Upper lobe of left lung (tissue), 6 donors: ENCODE data around the gene FAF1. TPM values are rescaled to one million over a fixed set of nuclear protein-coding genes. Genes with fewer than 3 reads are reported as not detected.
"Not testable (repeated sequence)": the region's sequence is repeated elsewhere in the genome, so short reads cannot be mapped to it uniquely, and the experiment has no call there.

Experiments used
- ATAC-seq, 2 donors: fragments of 200-7000 bp; cut with Tn5 transposase; one replicate each; pipeline ENCODE4 v1.9.1; 2022; ENCODE audit warnings: mild to moderate bottlenecking in 2 of 2, moderate library complexity in 2 of 2; ENCODE audit not compliant: low FRiP score in 2 of 2
- DNase-seq, 2 donors: peaks; one replicate each; pipeline ENCODE4 v3.0.0-alpha.2; 2019 to 2020
- H3K27ac ChIP-seq, 4 donors: fragments of 200-600 bp; sonication (generic); one replicate each; pipeline ENCODE4 v1.5.1; 2016 to 2019
- H3K27me3 ChIP-seq, 4 donors: fragments of 200-600 bp; sonication (generic); one replicate each; pipeline ENCODE4 v1.5.1; 2017 to 2019
- H3K36me3 ChIP-seq, 4 donors: fragments of 200-600 bp; sonication (generic); one replicate each; pipeline ENCODE4 v1.5.1; 2016 to 2019
- H3K4me1 ChIP-seq, 4 donors: fragments of 200-600 bp; sonication (generic); one replicate each; pipeline ENCODE4 v1.5.1; 2018 to 2019
- H3K4me3 ChIP-seq, 4 donors: fragments of 200-600 bp; sonication (generic); one replicate each; pipeline ENCODE4 v1.5.1; 2017 to 2019; ENCODE audit warnings: mild to moderate bottlenecking in 2 of 4, moderate library complexity in 1 of 4
- H3K9me3 ChIP-seq, 4 donors: fragments of 200-600 bp; sonication (generic); one replicate each; pipeline ENCODE4 v1.5.1; 2018 to 2019
- EP300 ChIP-seq, 4 donors: sonication (generic); formaldehyde crosslinking; IDR thresholded peaks; one replicate each; pipeline ENCODE4 v1.5.1; 2017; ENCODE audit warnings: antibody characterized with exemption in 4 of 4, control low read depth in 2 of 4
- POLR2A ChIP-seq, 4 donors: fragments of 450-650 bp; IDR thresholded peaks; one replicate each; pipeline ENCODE4 v1.5.1; 2016 to 2017; ENCODE audit warnings: antibody characterized with exemption in 4 of 4, mild to moderate bottlenecking in 2 of 4
- POLR2AphosphoS5 ChIP-seq, 2 donors: sonication (generic); formaldehyde crosslinking; IDR thresholded peaks; one replicate each; pipeline ENCODE4 v1.5.1; 2017; ENCODE audit warnings: antibody characterized with exemption in 2 of 2
- WGBS, 2 donors: methylation state at CpG; one replicate each; pipeline ENCODE4 v1.1.5; 2017 to 2018; 5-methylcytosine and 5-hydroxymethylcytosine counted together
- total RNA-seq, 6 donors: library from RNA; depleted of rRNA in 4 of 6; stranded (reverse); fragments of >200 nt in 4 of 6; gene quantifications; one replicate each; pipeline versions ENCODE4 v1.1.0 to v1.2.1, GENCODE V29; 2016 to 2021
- TF ChIP-seq, protein P1 (sequence below), 6 experiments: fragments of 450-650 bp in 4 of 6; fragments of 200-600 bp in 2 of 6; sonication (generic) in 2 of 6; IDR thresholded peaks; one replicate each; pipeline ENCODE4 v1.5.1; 2016 to 2019; ENCODE audit warnings: antibody characterized with exemption in 6 of 6
- donor health status: DM: no; HTN: no; CAD: no; lungs with moderate emphysema.
- donor health status: DM: no; HTN: yes; CAD: no; lungs with severe emphysema.

The FAF1 gene
- total RNA-seq, 6 donors from 2014 or later: 30.2 to 52.3 (median 35.0) TPM

DNA sequence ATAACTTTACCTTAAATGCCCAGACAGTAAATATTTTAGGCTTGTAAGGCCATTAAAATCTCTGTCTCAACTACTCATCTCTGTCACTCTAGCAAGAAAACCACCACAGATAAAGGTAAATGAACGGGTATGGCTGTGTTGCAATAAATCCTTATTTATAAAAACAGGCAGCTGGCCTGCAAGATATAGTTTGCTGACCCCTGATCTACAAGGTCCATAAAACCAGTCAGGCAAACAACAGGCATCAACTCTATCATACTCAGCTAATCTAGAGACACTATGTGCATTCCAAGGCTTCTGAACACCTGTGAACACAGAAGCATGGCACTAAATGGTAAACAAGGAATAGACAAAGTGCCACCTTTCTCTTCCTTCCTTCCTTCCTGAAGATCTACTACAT is 9.7 kb downstream of the FAF1 start:
- no peak for ATAC-seq

DNA sequence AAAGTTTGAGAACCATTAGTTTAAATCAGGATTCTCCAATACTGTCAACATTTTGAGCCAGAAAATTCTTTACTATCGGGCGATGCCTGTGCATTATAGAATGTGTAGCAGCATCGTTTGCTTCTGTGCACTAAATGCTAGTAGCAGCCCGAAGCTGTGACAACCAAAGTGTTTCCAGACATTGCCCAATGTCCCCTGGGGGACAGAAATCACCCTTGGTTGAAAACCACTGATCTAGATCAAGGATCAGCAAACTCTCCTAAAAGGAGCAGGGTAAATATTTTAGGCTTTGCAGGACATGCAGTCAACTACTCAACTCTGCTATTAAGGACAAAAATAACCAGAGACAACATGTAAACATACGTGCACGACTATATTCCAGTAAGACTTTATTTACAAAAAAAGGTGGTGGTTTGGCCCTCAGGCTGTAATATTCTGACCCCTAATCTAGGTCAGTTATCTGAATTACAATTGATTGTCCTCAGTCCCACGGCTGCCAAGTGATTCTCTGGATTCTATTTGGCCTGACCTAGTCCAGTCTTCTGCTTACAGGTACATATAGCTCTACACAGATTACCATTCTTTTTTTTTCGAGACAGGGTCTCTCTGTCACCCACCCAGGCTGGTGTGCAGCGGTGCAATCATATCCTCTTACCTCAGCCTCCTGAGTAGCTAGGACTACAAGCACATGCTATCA is 10.6 kb downstream of the FAF1 start:
- Histone ChIP-seq H3K4me1 (peaks cover 0 to 4% (median 2%) of the 10 kb centered on the region in 4 donors), H3K36me3 (no peaks in the 10 kb centered on the region), H3K9me3 (no peaks in the 10 kb centered on the region), H3K27me3 (no peaks in the 10 kb centered on the region), H3K27ac (no peak overlapping the region), H3K4me3 (no peak overlapping the region)
- WGBS, 2 donors: 86 to 90% methylated on average over 9 of the region's 9 CpGs
- no peak for DNase-seq
- no peak for ATAC-seq
- TF ChIP-seq EP300 (IDR thresholded peaks at IDR 0.05) (no peak), POLR2A (IDR thresholded peaks at IDR 0.05) (no peak), POLR2AphosphoS5 (IDR thresholded peaks at IDR 0.05) (no peak)
- TF ChIP-seq, protein P1, sequence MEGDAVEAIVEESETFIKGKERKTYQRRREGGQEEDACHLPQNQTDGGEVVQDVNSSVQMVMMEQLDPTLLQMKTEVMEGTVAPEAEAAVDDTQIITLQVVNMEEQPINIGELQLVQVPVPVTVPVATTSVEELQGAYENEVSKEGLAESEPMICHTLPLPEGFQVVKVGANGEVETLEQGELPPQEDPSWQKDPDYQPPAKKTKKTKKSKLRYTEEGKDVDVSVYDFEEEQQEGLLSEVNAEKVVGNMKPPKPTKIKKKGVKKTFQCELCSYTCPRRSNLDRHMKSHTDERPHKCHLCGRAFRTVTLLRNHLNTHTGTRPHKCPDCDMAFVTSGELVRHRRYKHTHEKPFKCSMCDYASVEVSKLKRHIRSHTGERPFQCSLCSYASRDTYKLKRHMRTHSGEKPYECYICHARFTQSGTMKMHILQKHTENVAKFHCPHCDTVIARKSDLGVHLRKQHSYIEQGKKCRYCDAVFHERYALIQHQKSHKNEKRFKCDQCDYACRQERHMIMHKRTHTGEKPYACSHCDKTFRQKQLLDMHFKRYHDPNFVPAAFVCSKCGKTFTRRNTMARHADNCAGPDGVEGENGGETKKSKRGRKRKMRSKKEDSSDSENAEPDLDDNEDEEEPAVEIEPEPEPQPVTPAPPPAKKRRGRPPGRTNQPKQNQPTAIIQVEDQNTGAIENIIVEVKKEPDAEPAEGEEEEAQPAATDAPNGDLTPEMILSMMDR (IDR thresholded peaks at IDR 0.05): no peak

More for the DNA sequence above, 9.7 kb downstream of the FAF1 start:
- Histone ChIP-seq H3K9me3 (no peaks in the 10 kb centered on the region), H3K4me1 (peaks cover 0 to 4% (median 2%) of the 10 kb centered on the region in 4 donors), H3K4me3 (no peak overlapping the region), H3K27ac (no peak overlapping the region), H3K36me3 (no peaks in the 10 kb centered on the region), H3K27me3 (no peaks in the 10 kb centered on the region)
- WGBS, 2 donors: 61 to 75% methylated on average over 1 of the region's 1 CpG
- DNase-seq: no peak
- TF ChIP-seq, protein P1 (IDR thresholded peaks at IDR 0.05): no peak
- no peak for TF ChIP-seq POLR2A (IDR thresholded peaks at IDR 0.05)

DNA sequence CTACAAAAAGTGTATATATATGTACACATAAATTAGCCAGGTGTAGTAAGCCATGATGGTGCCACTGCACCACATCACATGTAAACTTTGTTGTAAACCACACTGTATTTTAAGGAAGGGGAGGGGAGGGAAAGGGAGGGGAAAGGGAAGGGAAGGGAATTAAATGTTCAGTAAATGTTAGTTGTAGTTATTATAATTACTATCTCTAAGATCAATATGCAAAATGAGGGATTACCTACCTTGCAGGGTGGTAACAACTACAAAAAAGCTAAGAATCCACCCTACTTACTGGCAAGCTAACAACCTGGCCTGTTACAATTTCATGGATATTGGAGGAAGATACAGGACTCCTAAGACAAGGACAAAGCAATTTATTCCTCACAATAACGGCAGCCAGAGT is 17.7 kb downstream of the FAF1 start:
- ATAC-seq (no peak), DNase-seq (no peak)
- Histone ChIP-seq H3K4me3 (no peak overlapping the region), H3K9me3 (no peaks in the 10 kb centered on the region), H3K4me1 (no peaks in the 10 kb centered on the region), H3K27ac (no peak overlapping the region), H3K36me3 (no peaks in the 10 kb centered on the region), H3K27me3 (no peaks in the 10 kb centered on the region)
- no peak for TF ChIP-seq EP300 (IDR thresholded peaks at IDR 0.05)
- TF ChIP-seq POLR2AphosphoS5 (IDR thresholded peaks at IDR 0.05): no peak
- no peak for TF ChIP-seq POLR2A (IDR thresholded peaks at IDR 0.05)
- TF ChIP-seq, protein P1 (IDR thresholded peaks at IDR 0.05): no peak
- 81 to 91% methylated on average over 1 of the region's 1 CpG for WGBS, 2 donors

DNA sequence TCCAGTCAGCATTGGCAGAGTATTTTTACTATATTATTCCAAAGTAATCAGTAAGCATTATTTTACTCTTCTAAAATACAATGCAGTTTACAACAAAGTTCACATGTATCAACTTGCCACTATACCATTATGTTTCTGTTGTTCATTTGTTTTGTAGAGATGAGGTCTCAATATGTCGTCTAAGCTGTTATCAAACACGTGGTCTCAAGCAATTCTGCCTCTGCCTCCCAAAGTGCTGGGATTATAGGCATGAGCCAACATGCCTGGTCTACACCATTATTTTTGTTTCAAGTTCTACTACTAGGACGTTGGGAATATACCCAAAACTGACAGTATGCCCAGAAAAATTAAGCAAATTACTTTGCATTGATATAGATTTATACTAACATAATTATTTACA is 19.8 kb downstream of the FAF1 start:
- 93 to 95% methylated on average over 3 of the region's 3 CpGs for WGBS, 2 donors
- DNase-seq: no peak
- H3K9me3 ChIP-seq: no peaks in the 10 kb centered on the region
- H3K27ac ChIP-seq: no peak overlapping the region
- no peaks in the 10 kb centered on the region for H3K4me1 ChIP-seq
- no peaks in the 10 kb centered on the region for H3K36me3 ChIP-seq
- TF ChIP-seq POLR2A (IDR thresholded peaks at IDR 0.05) (no peak), EP300 (IDR thresholded peaks at IDR 0.05) (no peak), POLR2AphosphoS5 (IDR thresholded peaks at IDR 0.05) (no peak)
- TF ChIP-seq, protein P1 (IDR thresholded peaks at IDR 0.05): no peak
- H3K4me3 ChIP-seq: no peak overlapping the region
- no peaks in the 10 kb centered on the region for H3K27me3 ChIP-seq
- no peak for ATAC-seq

DNA sequence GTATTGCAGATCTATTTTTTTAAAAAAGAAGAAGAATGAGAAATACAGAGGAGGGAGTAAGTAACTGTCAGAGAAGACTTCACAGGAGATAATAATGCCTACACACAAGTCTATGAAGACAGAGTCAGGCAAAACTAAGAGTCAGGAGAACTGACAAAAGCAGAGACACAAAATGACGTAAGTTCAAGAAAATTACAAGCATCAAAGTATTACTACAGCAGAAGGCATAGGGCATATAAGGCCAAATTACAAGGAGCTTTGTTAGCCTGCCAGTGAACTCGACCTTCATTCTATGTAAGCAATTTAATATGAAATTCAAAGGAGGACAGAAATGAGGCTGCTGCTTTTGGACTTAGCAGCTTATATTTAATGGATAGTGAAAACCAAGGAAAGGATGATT is 23.7 kb downstream of the FAF1 start:
- no peak overlapping the region for H3K4me3 ChIP-seq
- no peak overlapping the region for H3K27ac ChIP-seq
- H3K27me3 ChIP-seq: no peaks in the 10 kb centered on the region
- no peaks in the 10 kb centered on the region for H3K9me3 ChIP-seq
- DNase-seq: no peak
- no peaks in the 10 kb centered on the region for H3K4me1 ChIP-seq
- 88 to 89% methylated on average over 2 of the region's 2 CpGs for WGBS, 2 donors
- TF ChIP-seq POLR2AphosphoS5 (IDR thresholded peaks at IDR 0.05) (no peak), POLR2A (IDR thresholded peaks at IDR 0.05) (no peak), EP300 (IDR thresholded peaks at IDR 0.05) (no peak)
- TF ChIP-seq, protein P1 (IDR thresholded peaks at IDR 0.05): no peak
- no peak for ATAC-seq
- no peaks in the 10 kb centered on the region for H3K36me3 ChIP-seq

DNA sequence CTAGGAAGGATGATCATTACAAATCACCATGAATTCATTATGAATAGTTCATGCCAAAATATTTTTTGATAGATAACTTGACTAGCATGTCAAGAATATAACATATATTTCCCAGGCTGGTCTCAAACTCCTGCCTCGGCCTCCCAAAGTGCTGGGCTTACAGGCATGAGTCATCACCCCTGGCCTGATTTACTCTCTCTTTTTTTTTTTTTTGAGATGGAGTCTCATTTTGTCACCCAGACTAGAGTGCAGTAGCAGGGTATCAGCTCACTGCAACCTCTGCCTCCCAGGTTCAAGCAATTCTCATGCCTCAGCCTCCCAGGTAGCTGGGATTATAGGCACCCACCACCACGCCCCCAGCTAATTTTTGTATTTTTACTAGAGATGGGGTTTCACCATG is 24.8 kb downstream of the FAF1 start:
- H3K36me3 ChIP-seq, H3K4me3 ChIP-seq, DNase-seq, H3K4me1 ChIP-seq, H3K27me3 ChIP-seq, H3K27ac ChIP-seq, ATAC-seq, H3K9me3 ChIP-seq: not testable (repeated sequence)
- 96 to 97% methylated on average over 2 of the region's 2 CpGs for WGBS, 2 donors
